ENCODE data around the gene ADAM15.

ADAM15 gene

GRCh38 chr1:155086856-155087535, 35.9 kb downstream of the ADAM15 start:
- no peak for DNase-seq

DNA sequence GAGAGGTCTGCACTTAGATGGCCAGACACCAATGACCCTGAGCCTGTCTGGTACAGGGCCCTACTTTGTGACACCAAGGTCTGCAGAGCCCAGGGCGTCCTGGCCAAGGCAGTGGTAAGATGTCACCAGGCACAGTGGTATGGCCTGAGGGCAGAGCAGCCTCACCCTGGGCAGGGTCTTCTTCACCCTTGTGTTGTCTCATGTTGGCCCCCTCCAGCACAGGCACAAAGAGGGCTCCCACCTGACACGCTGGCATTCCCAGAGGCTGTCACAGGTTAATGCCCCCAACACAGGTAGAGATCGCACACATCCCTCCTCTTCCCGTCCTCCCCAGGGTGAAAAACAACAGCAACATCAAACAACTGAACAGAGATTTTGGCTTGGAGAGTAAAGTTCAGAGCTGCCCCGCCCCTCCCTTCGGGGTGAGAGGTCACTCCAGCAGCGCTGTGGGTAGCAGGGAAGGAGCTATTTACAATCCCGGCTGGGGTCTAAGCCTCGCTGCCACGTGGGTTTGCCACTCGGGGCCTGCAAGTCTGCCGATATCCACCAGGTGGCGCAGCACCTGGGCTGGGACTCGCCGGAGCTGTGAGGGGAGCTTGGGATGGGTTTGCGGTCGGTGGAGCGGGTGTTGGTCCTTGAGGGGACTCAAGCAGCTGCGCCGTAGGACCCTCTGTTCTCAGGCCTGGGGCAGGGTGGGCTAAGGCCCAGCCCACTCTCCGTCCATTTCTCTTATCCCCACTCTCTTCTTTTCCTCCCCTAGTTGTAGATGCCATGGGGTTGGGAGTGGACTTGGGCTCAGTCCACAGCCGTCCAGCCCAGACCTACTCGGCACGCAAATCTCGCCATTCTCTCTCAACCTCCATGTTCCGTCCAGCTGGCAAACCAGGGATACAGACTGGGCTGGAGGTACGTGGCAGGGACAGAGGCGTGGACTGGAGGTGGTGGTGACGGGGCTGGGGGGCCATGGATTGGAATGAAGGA, 40.2 kb downstream of the ADAM15 start:
- peak; percentile 77 for DNase-seq

- DNase-seq = no peak
Observed at GRCh38 chr1:155092131-155092530, 41.0 kb downstream of the ADAM15 start.

DNA sequence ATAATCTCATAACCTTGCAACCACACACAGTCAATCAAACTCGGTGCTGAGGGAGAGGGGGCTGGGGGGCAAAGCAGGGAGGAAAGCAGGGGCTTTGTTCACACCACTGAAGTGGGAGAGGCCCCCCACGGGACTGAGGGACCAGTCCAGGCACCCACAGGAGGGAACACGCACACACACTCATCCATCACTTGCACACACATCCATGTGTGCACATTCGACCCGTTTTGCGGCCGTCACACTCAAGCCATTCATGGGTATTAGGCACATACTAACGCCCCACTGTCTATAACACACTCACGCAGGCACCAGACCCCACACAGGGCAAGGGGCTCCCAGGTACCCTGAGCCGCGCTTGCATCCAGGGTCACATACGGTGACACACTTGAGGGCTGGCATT, 41.5 kb downstream of the ADAM15 start:
- DNase-seq = no peak

- peak; percentile 91 for DNase-seq
Observed at GRCh38 chr1:155093911-155094621, 43.0 kb downstream of the ADAM15 start.

GRCh38 chr1:155094622-155094948, 43.5 kb downstream of the ADAM15 start:
- no peak for DNase-seq

GRCh38 chr1:155099331-155099730, 48.2 kb downstream of the ADAM15 start:
- DNase-seq = no peak

- DNase-seq = no peak
Observed at GRCh38 chr1:155103325-155103724, 52.2 kb downstream of the ADAM15 start.

DNA sequence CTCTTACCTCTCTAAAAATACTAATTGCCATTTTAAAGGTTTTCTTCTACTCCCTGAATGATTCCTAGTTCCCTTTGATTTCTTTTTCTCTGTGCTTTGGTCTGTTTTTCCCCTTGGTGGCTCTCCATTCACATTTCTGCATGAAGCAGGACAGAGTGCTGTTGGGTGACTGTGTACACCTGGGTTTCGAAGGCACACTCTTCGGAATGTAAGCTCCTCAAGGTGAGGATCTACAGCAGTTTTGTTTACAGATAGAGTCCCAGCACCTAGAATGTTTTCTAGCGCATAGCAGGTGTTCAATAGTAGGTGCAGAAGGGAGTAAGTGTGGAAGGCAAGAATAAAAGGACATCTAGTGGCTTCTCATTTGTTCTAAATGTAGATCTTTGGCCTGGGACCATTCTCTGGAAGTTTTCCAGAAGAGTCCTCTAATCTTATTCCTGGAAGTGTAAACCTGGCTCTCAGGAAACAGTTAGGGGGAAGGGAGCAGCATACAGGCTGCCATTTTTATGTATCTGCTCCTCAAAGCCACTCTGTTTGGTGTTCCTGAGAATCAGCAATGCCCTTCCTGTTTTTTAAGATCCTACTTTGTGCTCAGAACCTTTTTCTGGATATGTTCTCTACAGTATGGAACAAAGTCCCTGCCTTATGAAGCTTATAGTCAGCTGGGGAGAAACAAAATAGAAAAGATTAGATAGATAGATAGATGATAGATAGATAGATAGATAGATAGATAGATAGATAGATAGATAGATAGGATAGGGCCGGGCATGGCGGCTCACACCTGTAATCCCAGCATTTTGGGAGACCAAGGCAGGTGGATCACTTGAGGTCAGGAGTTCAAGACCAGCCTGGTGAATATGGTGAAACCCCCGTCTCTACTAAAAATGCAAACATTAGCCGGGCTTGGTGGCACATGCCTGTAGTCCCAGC, 53.8 kb downstream of the ADAM15 start:
- no peak for DNase-seq

- DNase-seq = no peak
Observed at GRCh38 chr1:155105604-155106011, 54.5 kb downstream of the ADAM15 start.

DNA sequence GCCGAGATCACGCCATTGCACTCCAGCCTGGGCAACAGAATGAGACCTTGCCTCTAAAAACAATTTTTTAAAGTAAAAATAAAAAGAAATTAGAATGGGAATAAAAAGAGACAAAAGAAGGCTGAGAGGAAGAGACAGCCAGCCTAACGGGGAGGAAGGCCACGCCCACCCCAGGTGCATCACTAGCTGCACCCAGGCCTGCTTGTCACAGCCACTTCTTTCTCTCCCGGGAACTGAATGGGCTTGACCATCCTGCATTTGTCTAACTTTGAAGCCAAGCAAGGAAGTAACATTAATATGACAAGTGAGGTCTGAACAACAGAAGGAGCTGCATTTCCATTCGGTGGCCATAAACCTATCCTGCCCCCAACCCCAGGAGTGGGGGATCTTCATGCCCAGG, 55.7 kb downstream of the ADAM15 start:
- DNase-seq = no peak

DNA sequence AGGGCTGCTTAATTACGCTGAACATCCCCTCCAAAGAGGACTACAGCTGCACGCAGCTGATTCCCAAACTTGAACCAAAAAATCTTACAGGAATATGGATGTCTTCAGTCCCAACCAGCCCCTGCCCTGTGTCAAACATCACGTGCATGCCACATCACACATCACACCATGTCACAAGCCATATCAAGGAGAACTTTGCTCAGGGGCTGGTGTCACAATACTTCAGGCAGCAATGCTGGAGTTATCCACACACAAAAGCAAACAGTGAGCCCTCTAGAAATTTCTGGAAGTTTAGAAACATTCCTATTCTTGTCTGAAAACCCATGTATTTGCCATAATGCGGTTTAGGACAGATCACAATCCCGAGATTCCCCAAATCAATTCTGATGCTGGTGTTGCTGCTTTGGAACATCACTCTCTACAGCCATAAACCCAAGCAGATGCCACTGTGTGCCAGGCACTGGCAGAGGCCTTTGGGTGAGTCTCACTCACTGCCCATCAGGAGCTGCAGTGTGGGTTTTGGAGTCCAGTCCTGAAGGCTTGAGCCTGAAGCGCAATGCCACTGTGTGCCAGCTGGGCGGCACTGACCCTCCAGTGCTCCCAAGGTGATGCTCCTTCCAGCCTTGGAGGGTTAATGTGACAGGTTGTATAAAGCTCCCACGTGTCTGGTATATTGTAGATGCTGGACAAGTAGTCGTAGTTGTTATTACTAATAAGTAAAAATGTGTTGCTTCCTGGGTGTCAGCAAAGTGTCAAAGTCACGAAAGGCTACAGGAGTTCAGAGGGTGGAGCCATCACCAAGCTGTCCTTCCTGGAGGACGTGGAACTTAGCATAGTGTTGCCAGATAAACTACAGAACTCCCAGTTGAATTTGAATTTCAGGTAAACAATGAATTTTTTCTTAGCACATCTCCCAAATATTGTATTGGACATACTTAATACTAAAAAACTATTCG, 56.5 kb downstream of the ADAM15 start:
- DNase-seq = no peak

DNA sequence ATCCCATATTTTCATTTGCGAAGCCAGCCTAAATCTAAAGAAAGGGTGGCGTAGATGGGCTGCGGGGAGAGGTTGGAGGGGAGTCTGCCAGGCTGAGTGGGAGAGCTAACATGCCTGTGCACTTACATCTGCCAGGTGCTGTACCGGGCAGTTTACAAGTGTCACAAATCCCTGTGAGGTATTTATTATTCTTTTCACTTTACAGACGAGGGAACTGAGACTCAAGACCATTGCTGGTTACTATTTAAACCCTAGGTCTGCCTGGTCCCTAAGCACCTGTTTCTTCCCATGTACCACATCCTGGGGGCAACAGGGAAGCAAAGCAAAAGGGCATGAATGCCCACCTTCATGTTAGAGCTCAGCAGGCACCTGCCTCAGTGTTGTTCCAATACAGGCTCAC, 57.2 kb downstream of the ADAM15 start:
- no peak for DNase-seq

- no peak for DNase-seq
Observed at GRCh38 chr1:155110381-155110780, 59.3 kb downstream of the ADAM15 start.

- no peak for DNase-seq
Observed at GRCh38 chr1:155110826-155111225, 59.7 kb downstream of the ADAM15 start.
